ENCODE measurements around the gene CLEC4A.
"Not testable (repeated sequence)": the region's sequence is repeated elsewhere in the genome, so short reads cannot be mapped to it uniquely, and the experiment has no call there.

The CLEC4A gene

DNA sequence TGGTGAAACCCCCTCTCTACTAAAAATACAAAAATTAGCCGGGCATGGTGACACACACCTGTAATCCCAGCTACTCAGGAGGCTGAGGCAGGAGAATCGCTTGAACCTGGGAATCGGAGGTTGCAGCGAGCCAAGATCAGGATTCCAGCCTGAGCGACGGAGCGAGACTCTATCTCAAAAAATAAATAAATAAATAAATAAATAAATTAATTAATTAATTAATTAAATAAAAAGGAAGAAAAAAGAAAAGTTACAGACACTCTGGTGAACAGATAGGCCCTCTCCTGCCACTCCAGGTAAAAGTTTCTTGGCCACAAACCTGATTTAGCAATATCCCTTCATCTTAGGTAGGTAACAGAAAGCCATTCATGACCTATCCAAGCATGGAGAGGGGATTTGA is 59.5 kb downstream of the CLEC4A start:
- DNase-seq (ENCODE audit: low read depth, low spot score); H3K4me1 ChIP-seq (ENCODE audit: insufficient read depth, insufficient read length); H3K36me3 ChIP-seq (ENCODE audit: insufficient read depth, insufficient read length, low read length); H3K9ac ChIP-seq (ENCODE audit: insufficient read length, low read depth); H3K4me3 ChIP-seq (ENCODE audit: insufficient read length, low read depth); H3K27me3 ChIP-seq (ENCODE audit: insufficient read depth, insufficient read length): not testable (repeated sequence)
- H3K9me3 ChIP-seq (ENCODE audit: insufficient read depth, low read length): peaks cover 20% of the 10 kb centered on the region; the same call in 1 of the 2 replicates

DNA sequence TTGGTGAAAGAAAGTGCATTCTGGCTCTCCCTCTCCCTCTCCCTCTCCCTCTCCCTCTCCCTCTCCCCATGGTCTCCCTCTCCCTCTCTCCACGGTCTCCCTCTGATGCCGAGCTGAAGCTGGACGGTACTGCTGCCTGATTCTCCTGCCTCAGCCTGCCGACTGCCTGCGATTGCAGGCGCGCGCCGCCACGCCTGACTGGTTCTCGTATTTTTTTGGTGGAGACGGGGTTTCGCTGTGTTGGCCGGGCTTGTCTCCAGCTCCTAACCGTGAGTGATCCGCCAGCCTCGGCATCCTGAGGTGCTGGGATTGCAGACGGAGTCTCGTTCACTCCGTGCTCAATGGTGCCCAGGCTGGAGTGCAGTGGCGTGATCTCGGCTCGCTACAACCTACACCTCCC is 59.9 kb downstream of the CLEC4A start:
- not testable (repeated sequence) for DNase-seq (ENCODE audit: low read depth, low spot score); H3K4me3 ChIP-seq (ENCODE audit: insufficient read length, low read depth); H3K36me3 ChIP-seq (ENCODE audit: insufficient read depth, insufficient read length, low read length); H3K9ac ChIP-seq (ENCODE audit: insufficient read length, low read depth); H3K27me3 ChIP-seq (ENCODE audit: insufficient read depth, insufficient read length); H3K4me1 ChIP-seq (ENCODE audit: insufficient read depth, insufficient read length)
- H3K9me3 ChIP-seq (ENCODE audit: insufficient read depth, low read length): peaks cover 20% of the 10 kb centered on the region; the same call in 1 of the 2 replicates

DNA sequence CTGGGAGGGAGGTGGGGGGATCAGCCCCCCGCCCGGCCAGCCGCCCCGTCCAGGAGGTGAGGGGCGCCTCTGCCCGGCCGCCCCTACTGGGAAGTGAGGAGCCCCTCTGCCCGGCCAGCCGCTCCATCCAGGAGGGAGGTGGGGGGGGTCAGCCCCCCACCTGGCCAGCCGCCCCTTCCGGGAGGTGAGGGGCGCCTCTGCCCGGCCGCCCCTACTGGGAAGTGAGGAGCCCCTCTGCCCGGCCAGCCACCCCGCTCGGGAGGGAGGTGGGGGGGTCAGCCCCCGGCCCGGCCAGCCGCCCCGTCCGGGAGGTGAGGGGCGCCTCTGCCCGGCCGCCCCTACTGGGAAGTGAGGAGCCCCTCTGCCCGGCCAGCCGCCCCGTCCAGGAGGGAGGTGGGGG is 60.8 kb downstream of the CLEC4A start:
- H3K9ac ChIP-seq (ENCODE audit: insufficient read length, low read depth); H3K27me3 ChIP-seq (ENCODE audit: insufficient read depth, insufficient read length); H3K4me1 ChIP-seq (ENCODE audit: insufficient read depth, insufficient read length); H3K4me3 ChIP-seq (ENCODE audit: insufficient read length, low read depth); DNase-seq (ENCODE audit: low read depth, low spot score); H3K36me3 ChIP-seq (ENCODE audit: insufficient read depth, insufficient read length, low read length): not testable (repeated sequence)
- H3K9me3 ChIP-seq (ENCODE audit: insufficient read depth, low read length): peaks cover 20% of the 10 kb centered on the region; the same call in 1 of the 2 replicates

DNA sequence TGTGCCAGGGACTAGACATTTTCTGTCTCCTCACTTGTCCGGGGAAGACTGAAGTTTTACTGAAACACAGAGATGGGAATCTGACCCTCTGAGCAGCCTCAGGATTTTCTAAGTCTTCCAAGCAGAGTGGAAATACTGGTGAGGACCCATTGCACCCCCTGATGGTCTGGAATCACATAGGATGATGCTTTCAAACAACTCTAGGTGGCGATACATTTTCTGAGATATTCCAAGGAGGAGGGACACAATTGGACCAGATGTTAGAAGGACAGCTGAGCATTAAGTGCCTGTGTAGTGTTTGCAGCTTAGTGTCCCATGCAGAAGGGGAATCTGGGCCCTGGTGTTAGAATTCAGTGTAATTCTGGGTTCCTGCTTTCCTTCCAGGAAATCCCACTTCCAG is 64.7 kb downstream of the CLEC4A start:
- DNase-seq (ENCODE audit: low read depth, low spot score); H3K9me3 ChIP-seq (ENCODE audit: insufficient read depth, low read length); H3K36me3 ChIP-seq (ENCODE audit: insufficient read depth, insufficient read length, low read length); H3K9ac ChIP-seq (ENCODE audit: insufficient read length, low read depth); H3K4me1 ChIP-seq (ENCODE audit: insufficient read depth, insufficient read length); H3K4me3 ChIP-seq (ENCODE audit: insufficient read length, low read depth); H3K27me3 ChIP-seq (ENCODE audit: insufficient read depth, insufficient read length): not testable (repeated sequence)

All from NT2/D1 (cell line).